Neural cell (in vitro differentiated cells): ENCODE data around the gene MRPS34. TPM values are rescaled to one million over a fixed set of nuclear protein-coding genes. Genes with fewer than 3 reads are reported as not detected.
A peak's percentile ranks its signal among the peaks of the same experiment; 100 is the strongest.

Experiments used
- H2AFZ ChIP-seq: fragments of 200-600, 300-800 bp; sonication (generic), shearing (Covaris generic); 2 replicates; pipeline ENCODE4 v1.6.0; 2014; ENCODE audit warnings: low read depth, mild to moderate bottlenecking, antibody characterized with exemption, low read length, moderate library complexity
- H3F3A ChIP-seq: fragments of 200-600 bp; shearing (Covaris generic); 2 replicates; pipeline ENCODE4 v1.6.1; 2016; ENCODE audit warnings: mild to moderate bottlenecking, moderate library complexity, mixed read lengths, antibody characterized with exemption, low read length; ENCODE audit not compliant: insufficient read depth, poor library complexity, severe bottlenecking
- H3K27ac ChIP-seq: fragments of 200-600, 300-800 bp; sonication (generic), shearing (Covaris generic); 2 replicates; pipeline ENCODE4 v1.5.1; 2014; ENCODE audit warnings: mild to moderate bottlenecking, low read length, moderate library complexity
- H3K27me3 ChIP-seq: fragments of 300-800, 200-600 bp; sonication (generic), shearing (Covaris generic); 2 replicates; pipeline ENCODE4 v1.6.0; 2014; ENCODE audit warnings: mild to moderate bottlenecking, low read depth, low read length, moderate library complexity; ENCODE audit not compliant: insufficient read depth
- H3K36me3 ChIP-seq: fragments of 300-800, 200-600 bp; sonication (generic), shearing (Covaris generic); 2 replicates; pipeline ENCODE4 v1.5.1; 2014; ENCODE audit warnings: mild to moderate bottlenecking, antibody characterized with exemption, low read length, moderate library complexity; ENCODE audit not compliant: insufficient read depth
- H3K4me2 ChIP-seq: fragments of 300-800, 200-600 bp; sonication (generic), shearing (Covaris generic); 2 replicates; pipeline ENCODE4 v1.6.0; 2014; ENCODE audit warnings: mild to moderate bottlenecking, low read length
- H3K4me3 ChIP-seq: fragments of 300-800, 200-600 bp; sonication (generic), shearing (Covaris generic); 2 replicates; pipeline ENCODE4 v1.5.1; 2014; ENCODE audit warnings: mild to moderate bottlenecking, low read length, moderate library complexity
- H3K79me2 ChIP-seq: fragments of 200-600 bp; shearing (Covaris generic); replicated peaks from 2 replicates; pipeline ENCODE4 v1.6.0; 2014; ENCODE audit warnings: mild to moderate bottlenecking, low read length, moderate library complexity; ENCODE audit not compliant: insufficient read depth
- H3K9ac ChIP-seq: fragments of 300-800, 200-600 bp; sonication (generic), shearing (Covaris generic); 2 replicates; pipeline ENCODE4 v1.6.1; 2016; ENCODE audit warnings: mild to moderate bottlenecking, low read length, mixed read lengths
- H3K9me2 ChIP-seq: fragments of 200-600 bp; shearing (Covaris generic); 2 replicates; pipeline ENCODE4 v1.6.1; 2016; ENCODE audit warnings: mild to moderate bottlenecking, low read length, mixed read lengths; ENCODE audit not compliant: insufficient read depth
- H3K9me3 ChIP-seq: fragments of 200-600, 300-800 bp; sonication (generic), shearing (Covaris generic); 2 replicates; pipeline ENCODE4 v1.6.1; 2016; ENCODE audit warnings: mild to moderate bottlenecking, mixed run types, low read length, moderate library complexity, mixed read lengths
- H4K20me1 ChIP-seq: fragments of 200-600 bp; shearing (Covaris generic); 2 replicates; pipeline ENCODE4 v1.6.1; 2016; ENCODE audit warnings: mild to moderate bottlenecking, mixed run types; ENCODE audit not compliant: insufficient read depth
- EP300 ChIP-seq: fragments of 450-650 bp; conservative IDR thresholded peaks from 2 replicates; pipeline ENCODE4 v1.6.1; 2014; ENCODE audit warnings: antibody characterized with exemption, mild to moderate bottlenecking, moderate library complexity; ENCODE audit not compliant: poor library complexity, severe bottlenecking
- EZH2 ChIP-seq: fragments of 200-600, 300-800 bp; shearing (Covaris generic), sonication (generic); IDR thresholded peaks from 2 replicates; pipeline ENCODE4 v1.6.1; 2014; ENCODE audit warnings: antibody characterized with exemption, low read length, borderline replicate concordance, mild to moderate bottlenecking; ENCODE audit not compliant: insufficient read depth, poor library complexity, severe bottlenecking
- MXI1 ChIP-seq: fragments of 450-650 bp; conservative IDR thresholded peaks from 2 replicates; pipeline ENCODE4 v1.6.1; 2014; ENCODE audit warnings: antibody characterized with exemption, mild to moderate bottlenecking; ENCODE audit not compliant: poor library complexity, severe bottlenecking
- POLR2AphosphoS5 ChIP-seq: IDR thresholded peaks from 2 replicates; pipeline ENCODE4 v1.6.1; 2012
- RAD21 ChIP-seq: fragments of 450-650 bp; conservative IDR thresholded peaks from 2 replicates; pipeline ENCODE4 v1.6.1; 2014; ENCODE audit warnings: antibody characterized with exemption, mild to moderate bottlenecking, moderate library complexity
- SMC3 ChIP-seq: fragments of 450-650 bp; conservative IDR thresholded peaks from 2 replicates; pipeline ENCODE4 v1.6.1; 2014; ENCODE audit warnings: antibody characterized with exemption, mild to moderate bottlenecking, moderate library complexity; ENCODE audit not compliant: poor library complexity
- TAF1 ChIP-seq: IDR thresholded peaks from 2 replicates; pipeline ENCODE4 v1.6.1; 2012; ENCODE audit warnings: low read depth
- polyA plus RNA-seq: library from polyadenylated mRNA; depleted of rRNA; stranded (reverse); fragments of >200 nt; gene quantifications from 2 replicates; pipeline ENCODE4 v1.2.3, GENCODE V29; 2014
- TF ChIP-seq, protein P1 (sequence below): IDR thresholded peaks from 2 replicates; pipeline ENCODE4 v1.6.1; 2012; ENCODE audit warnings: borderline replicate concordance
- TF ChIP-seq, protein P2 (sequence below): fragments of 450-650 bp; IDR thresholded peaks from 2 replicates; pipeline ENCODE4 v1.5.1; 2014; ENCODE audit warnings: antibody characterized with exemption, mild to moderate bottlenecking, moderate library complexity; ENCODE audit not compliant: poor library complexity, severe bottlenecking

MRPS34 gene
- polyA plus RNA-seq, 1 donor from 2014 or later = 113 TPM

DNA sequence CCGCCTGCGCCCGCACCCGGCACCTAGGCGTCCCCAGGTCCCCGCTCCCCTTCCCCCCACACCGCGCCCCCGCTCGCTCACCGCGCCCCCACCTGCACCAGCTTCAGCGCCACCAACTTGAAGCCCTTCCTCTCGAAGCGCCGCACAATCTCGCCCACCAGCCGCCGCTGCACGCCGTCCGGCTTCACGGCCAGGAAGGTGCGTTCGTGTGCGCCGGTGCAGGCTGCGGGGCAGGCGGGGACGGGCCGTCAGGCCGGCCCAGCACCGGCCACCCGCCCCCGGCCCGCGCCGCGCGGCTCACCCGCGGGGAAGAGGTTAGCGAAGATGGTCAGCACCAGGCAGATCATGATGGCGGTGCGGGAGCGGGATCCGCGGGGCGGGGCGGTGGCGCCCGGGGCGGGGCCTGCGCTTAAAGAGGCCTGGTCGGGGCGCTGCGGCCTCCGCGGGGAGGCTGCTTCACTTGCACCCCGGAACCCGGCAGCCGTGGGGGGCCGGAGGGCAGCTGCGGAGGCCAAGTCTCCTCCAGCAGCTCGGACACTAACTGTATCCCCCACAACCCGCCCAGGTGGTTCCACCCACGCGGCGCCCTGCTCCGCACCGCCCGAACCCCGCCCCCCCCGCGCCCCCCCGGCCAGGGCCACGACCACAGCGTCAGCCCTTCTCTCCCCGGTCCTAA, 1.6 kb downstream of the MRPS34 start, which contains the start of gene NME3:
NME3 (minus strand) TSS at position 356 of the 676 bp plus-strand sequence; CDS start at position 347, 9 bp downstream.
- H3K79me2 ChIP-seq = peaks cover 9% of the 10 kb centered on the region
- H3K4me2 ChIP-seq = peak within 1 kb of the TSS; percentile 93
- H3K9ac ChIP-seq = peak within 1 kb of the TSS; percentile 84
- TF ChIP-seq EP300 (no peak), MXI1 (peak; percentile 20)
- no peaks in the 10 kb centered on the region for H3K9me2 ChIP-seq
- H3K36me3 ChIP-seq = no peaks in the 10 kb centered on the region
- H2AFZ ChIP-seq = no peak within 1 kb of the TSS
- H4K20me1 ChIP-seq = no peaks in the 10 kb centered on the region
- peak within 1 kb of the TSS; percentile 98 for H3K4me3 ChIP-seq
- no peaks in the 10 kb centered on the region for H3F3A ChIP-seq
- no peaks in the 10 kb centered on the region for H3K27me3 ChIP-seq
- H3K9me3 ChIP-seq = no peaks in the 10 kb centered on the region
- peak within 1 kb of the TSS; percentile 74 for H3K27ac ChIP-seq

DNA sequence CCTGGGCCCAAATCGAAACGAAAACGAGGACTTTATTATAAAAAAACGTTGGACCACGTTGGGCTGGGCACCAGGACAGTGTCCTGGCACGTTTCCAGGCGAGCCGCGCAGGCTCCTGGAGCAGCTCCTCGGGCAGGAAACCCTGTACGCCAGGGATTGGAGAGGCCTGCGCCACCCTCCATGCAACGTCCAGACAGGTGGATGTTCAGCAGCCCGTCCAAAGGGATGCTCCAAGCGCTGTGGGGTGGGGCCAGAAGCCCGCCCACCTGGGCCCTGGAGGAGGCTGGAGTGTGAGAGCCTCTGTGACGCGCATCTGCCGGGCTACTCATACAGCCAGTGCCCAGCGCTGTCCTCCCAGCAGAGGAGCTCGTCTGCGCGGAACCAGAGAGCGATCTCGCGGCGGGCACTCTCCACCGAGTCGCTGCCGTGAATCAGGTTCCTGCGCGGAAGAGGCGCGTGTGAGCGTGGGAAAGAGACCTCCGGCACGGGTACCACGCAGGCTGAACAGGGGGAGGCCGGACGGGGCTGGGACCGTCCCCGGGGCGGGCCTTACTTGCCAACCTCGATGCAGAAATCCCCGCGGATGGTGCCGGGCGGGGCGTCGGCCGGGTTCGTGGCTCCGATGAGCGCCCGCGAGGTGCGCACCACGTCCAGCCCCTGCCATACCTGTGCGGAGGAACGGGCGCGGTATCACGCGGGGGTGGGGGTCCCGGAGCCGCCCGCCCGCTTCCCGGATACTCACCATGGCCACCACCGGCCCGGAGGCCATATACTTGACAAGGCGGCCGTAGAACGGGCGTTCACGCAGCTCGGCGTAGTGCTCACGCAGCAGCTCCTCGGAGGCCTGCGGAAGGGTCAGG, 2.4 kb downstream of the MRPS34 start:
- H3K9me2 ChIP-seq = no peaks in the 10 kb centered on the region
- H3K27me3 ChIP-seq = no peaks in the 10 kb centered on the region
- H3K79me2 ChIP-seq = peaks cover 9% of the 10 kb centered on the region
- peak overlapping the region; percentile 98 for H3K4me3 ChIP-seq
- H3K27ac ChIP-seq = no peak overlapping the region
- TF ChIP-seq SMC3 (no peak), POLR2AphosphoS5 (no peak), EP300 (no peak), RAD21 (no peak), TAF1 (no peak), MXI1 (no peak), EZH2 (no peak)
- TF ChIP-seq, protein P1, sequence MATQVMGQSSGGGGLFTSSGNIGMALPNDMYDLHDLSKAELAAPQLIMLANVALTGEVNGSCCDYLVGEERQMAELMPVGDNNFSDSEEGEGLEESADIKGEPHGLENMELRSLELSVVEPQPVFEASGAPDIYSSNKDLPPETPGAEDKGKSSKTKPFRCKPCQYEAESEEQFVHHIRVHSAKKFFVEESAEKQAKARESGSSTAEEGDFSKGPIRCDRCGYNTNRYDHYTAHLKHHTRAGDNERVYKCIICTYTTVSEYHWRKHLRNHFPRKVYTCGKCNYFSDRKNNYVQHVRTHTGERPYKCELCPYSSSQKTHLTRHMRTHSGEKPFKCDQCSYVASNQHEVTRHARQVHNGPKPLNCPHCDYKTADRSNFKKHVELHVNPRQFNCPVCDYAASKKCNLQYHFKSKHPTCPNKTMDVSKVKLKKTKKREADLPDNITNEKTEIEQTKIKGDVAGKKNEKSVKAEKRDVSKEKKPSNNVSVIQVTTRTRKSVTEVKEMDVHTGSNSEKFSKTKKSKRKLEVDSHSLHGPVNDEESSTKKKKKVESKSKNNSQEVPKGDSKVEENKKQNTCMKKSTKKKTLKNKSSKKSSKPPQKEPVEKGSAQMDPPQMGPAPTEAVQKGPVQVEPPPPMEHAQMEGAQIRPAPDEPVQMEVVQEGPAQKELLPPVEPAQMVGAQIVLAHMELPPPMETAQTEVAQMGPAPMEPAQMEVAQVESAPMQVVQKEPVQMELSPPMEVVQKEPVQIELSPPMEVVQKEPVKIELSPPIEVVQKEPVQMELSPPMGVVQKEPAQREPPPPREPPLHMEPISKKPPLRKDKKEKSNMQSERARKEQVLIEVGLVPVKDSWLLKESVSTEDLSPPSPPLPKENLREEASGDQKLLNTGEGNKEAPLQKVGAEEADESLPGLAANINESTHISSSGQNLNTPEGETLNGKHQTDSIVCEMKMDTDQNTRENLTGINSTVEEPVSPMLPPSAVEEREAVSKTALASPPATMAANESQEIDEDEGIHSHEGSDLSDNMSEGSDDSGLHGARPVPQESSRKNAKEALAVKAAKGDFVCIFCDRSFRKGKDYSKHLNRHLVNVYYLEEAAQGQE = no peak
- TF ChIP-seq, protein P2, sequence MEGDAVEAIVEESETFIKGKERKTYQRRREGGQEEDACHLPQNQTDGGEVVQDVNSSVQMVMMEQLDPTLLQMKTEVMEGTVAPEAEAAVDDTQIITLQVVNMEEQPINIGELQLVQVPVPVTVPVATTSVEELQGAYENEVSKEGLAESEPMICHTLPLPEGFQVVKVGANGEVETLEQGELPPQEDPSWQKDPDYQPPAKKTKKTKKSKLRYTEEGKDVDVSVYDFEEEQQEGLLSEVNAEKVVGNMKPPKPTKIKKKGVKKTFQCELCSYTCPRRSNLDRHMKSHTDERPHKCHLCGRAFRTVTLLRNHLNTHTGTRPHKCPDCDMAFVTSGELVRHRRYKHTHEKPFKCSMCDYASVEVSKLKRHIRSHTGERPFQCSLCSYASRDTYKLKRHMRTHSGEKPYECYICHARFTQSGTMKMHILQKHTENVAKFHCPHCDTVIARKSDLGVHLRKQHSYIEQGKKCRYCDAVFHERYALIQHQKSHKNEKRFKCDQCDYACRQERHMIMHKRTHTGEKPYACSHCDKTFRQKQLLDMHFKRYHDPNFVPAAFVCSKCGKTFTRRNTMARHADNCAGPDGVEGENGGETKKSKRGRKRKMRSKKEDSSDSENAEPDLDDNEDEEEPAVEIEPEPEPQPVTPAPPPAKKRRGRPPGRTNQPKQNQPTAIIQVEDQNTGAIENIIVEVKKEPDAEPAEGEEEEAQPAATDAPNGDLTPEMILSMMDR = no peak
- no peaks in the 10 kb centered on the region for H3F3A ChIP-seq
- no peaks in the 10 kb centered on the region for H3K36me3 ChIP-seq
- peak overlapping the region; percentile 84 for H3K9ac ChIP-seq
- H3K4me2 ChIP-seq = no peak overlapping the region
- H4K20me1 ChIP-seq = no peaks in the 10 kb centered on the region
- no peaks in the 10 kb centered on the region for H3K9me3 ChIP-seq
- H2AFZ ChIP-seq = no peak overlapping the region
